ENCODE results near the gene EPHA4.
"Not testable (repeated sequence)": the region's sequence is repeated elsewhere in the genome, so short reads cannot be mapped to it uniquely, and the experiment has no call there.

EPHA4 gene

GRCh38 chr2:221533299-221533698, 38.8 kb downstream of the EPHA4 start:
- no peak for DNase-seq

GRCh38 chr2:221532641-221533040, 39.5 kb downstream of the EPHA4 start:
- DNase-seq: no peak

- no peak for DNase-seq
Observed at GRCh38 chr2:221530653-221531037, 41.5 kb downstream of the EPHA4 start.

GRCh38 chr2:221529943-221530652, 42.0 kb downstream of the EPHA4 start:
- DNase-seq: no peak

- DNase-seq: no peak
Observed at GRCh38 chr2:221529177-221529942, 42.7 kb downstream of the EPHA4 start.

- DNase-seq: no peak
Observed at GRCh38 chr2:221527776-221528309, 44.3 kb downstream of the EPHA4 start.

GRCh38 chr2:221524158-221524557, 47.9 kb downstream of the EPHA4 start:
- no peak for DNase-seq

- no peak for DNase-seq
Observed at GRCh38 chr2:221521233-221521845, 50.8 kb downstream of the EPHA4 start.

- no peak for DNase-seq
Observed at GRCh38 chr2:221518935-221519625, 53.0 kb downstream of the EPHA4 start.

GRCh38 chr2:221518201-221518934, 53.7 kb downstream of the EPHA4 start:
- no peak for DNase-seq

- DNase-seq: peak; percentile 57
Observed at GRCh38 chr2:221517696-221518151, 54.4 kb downstream of the EPHA4 start.

GRCh38 chr2:221517146-221517695, 54.9 kb downstream of the EPHA4 start:
- no peak for DNase-seq

- DNase-seq: no peak
Observed at GRCh38 chr2:221515864-221516263, 56.2 kb downstream of the EPHA4 start.

GRCh38 chr2:221514305-221515040, 57.6 kb downstream of the EPHA4 start:
- DNase-seq: no peak

- no peak for DNase-seq
Observed at GRCh38 chr2:221513232-221513631, 58.9 kb downstream of the EPHA4 start.

GRCh38 chr2:221511325-221511724, 60.8 kb downstream of the EPHA4 start:
- not testable (repeated sequence) for DNase-seq

GRCh38 chr2:221506469-221506868, 65.6 kb downstream of the EPHA4 start:
- no peak for DNase-seq

GRCh38 chr2:221505605-221506004, 66.5 kb downstream of the EPHA4 start:
- no peak for DNase-seq

- DNase-seq: no peak
Observed at GRCh38 chr2:221504905-221505304, 67.2 kb downstream of the EPHA4 start.

GRCh38 chr2:221503965-221504364, 68.1 kb downstream of the EPHA4 start:
- no peak for DNase-seq

Measured in activated naive CD4-positive, alpha-beta T cell treated with anti-CD3 and anti-CD28 coated beads, Interleukin-2, amount 50 U/mL, for 16 hours (primary cell).